Naive thymus-derived CD4-positive, alpha-beta T cell (primary cell): ENCODE measurements around the gene KDM5B. TPM values are rescaled to one million over a fixed set of nuclear protein-coding genes. Genes with fewer than 3 reads are reported as not detected.
A peak's percentile ranks its signal among the peaks of the same experiment; 100 is the strongest.

Source experiments
- ATAC-seq: fragments of 150-1000 bp; cut with Tn5 transposase; 2 replicates; pipeline ENCODE4 v1.10.0; 2021; ENCODE audit warnings: mild to moderate bottlenecking, moderate library complexity
- CTCF ChIA-PET: fragments of 350-600 bp; sonication (Branson Sonifier 250); formaldehyde crosslinking; loops from one replicate; lab custom pipeline; 2021; ENCODE audit warnings: antibody characterized with exemption; lab: Charles Lee
- POLR2A ChIA-PET: fragments of 350-600 bp; sonication (Branson Sonifier 250); formaldehyde crosslinking; loops from one replicate; lab custom pipeline; 2021; ENCODE audit warnings: antibody characterized with exemption, inconsistent platforms; lab: Charles Lee
- DNase-seq, 9 donors: peaks; one replicate each; pipeline versions ENCODE4 v3.0.0 to v3.0.0-alpha.2; 2020 to 2022; ENCODE audit warnings: mixed read lengths in 1 of 9
- H3K27ac ChIP-seq: one replicate; pipeline ENCODE4 v1.7.0; 2013; ENCODE audit warnings: mild to moderate bottlenecking, low read depth, low read length, moderate library complexity
- H3K27me3 ChIP-seq, 2 donors: one replicate each; pipeline ENCODE4 v1.7.0; 2013; ENCODE audit warnings: low read length in 2 of 2, mild to moderate bottlenecking in 2 of 2, moderate library complexity in 2 of 2; ENCODE audit not compliant: control insufficient read depth in 2 of 2, insufficient read depth in 2 of 2
- H3K36me3 ChIP-seq, 3 experiments: 1 replicate in 2 of 3; 2 replicates in 1 of 3; pipeline ENCODE4 v1.7.0; 2013; ENCODE audit warnings: low read length in 3 of 3, mild to moderate bottlenecking in 3 of 3, moderate library complexity in 1 of 3; ENCODE audit not compliant: insufficient read depth in 3 of 3, control insufficient read depth in 2 of 3
- H3K4me1 ChIP-seq, 2 donors: one replicate each; pipeline ENCODE4 v1.7.0; 2013; ENCODE audit warnings: low read length in 2 of 2, mild to moderate bottlenecking in 2 of 2, moderate library complexity in 1 of 2; ENCODE audit not compliant: control insufficient read depth in 2 of 2, insufficient read depth in 2 of 2
- H3K4me3 ChIP-seq: 2 replicates; pipeline ENCODE4 v1.7.0; 2013; ENCODE audit warnings: mild to moderate bottlenecking, low read length
- H3K9me3 ChIP-seq, 3 experiments: 1 replicate in 2 of 3; 2 replicates in 1 of 3; pipeline ENCODE4 v1.7.0; 2013; ENCODE audit warnings: low read length in 3 of 3; ENCODE audit not compliant: control insufficient read depth in 2 of 3
- H3K27ac Mint-ChIP-seq, 9 donors: one replicate each; pipeline ENCODE4 v1.8.0; 2020 to 2022; ENCODE audit warnings: mixed read lengths in 9 of 9, mild to moderate bottlenecking in 8 of 9, moderate library complexity in 5 of 9, inconsistent platforms in 2 of 9
- H3K27me3 Mint-ChIP-seq, 5 donors: one replicate each; pipeline ENCODE4 v1.8.0; 2021 to 2022; ENCODE audit warnings: mixed read lengths in 5 of 5, mild to moderate bottlenecking in 1 of 5
- H3K36me3 Mint-ChIP-seq, 5 donors: one replicate each; pipeline ENCODE4 v1.8.0; 2020 to 2022; ENCODE audit warnings: mixed read lengths in 5 of 5, mild to moderate bottlenecking in 3 of 5, inconsistent platforms in 1 of 5
- H3K4me1 Mint-ChIP-seq, 7 donors: one replicate each; pipeline ENCODE4 v1.8.0; 2020 to 2022; ENCODE audit warnings: mixed read lengths in 7 of 7, mild to moderate bottlenecking in 3 of 7, inconsistent platforms in 1 of 7
- H3K4me3 Mint-ChIP-seq, 10 donors: one replicate each; pipeline ENCODE4 v1.8.0; 2020 to 2022; ENCODE audit warnings: mild to moderate bottlenecking in 10 of 10, mixed read lengths in 10 of 10, moderate library complexity in 6 of 10, inconsistent platforms in 2 of 10
- H3K9me3 Mint-ChIP-seq, 11 donors: one replicate each; pipeline ENCODE4 v1.8.0; 2020 to 2022; ENCODE audit warnings: mixed read lengths in 11 of 11, mild to moderate bottlenecking in 4 of 11, inconsistent platforms in 1 of 11, moderate library complexity in 1 of 11
- intact Hi-C, 2 donors: fragments of 100-400 bp; cut with micrococcal nuclease; formaldehyde crosslinking; loops; one replicate each; pipeline ENCODE4 v1.15.1; 2023
- polyA plus RNA-seq, 2 donors: library from polyadenylated mRNA; unstranded; fragments of 300-500 nt; fragmentation: Illumina TruSeq; gene quantifications; one replicate each; pipeline ENCODE4 v1.2.3, GENCODE V29; 2021
- total RNA-seq, 6 experiments: library from RNA in 5 of 6; stranded (reverse) in 5 of 6; gene quantifications; 1 replicate in 5 of 6; 2 replicates in 1 of 6; pipeline ENCODE4 v1.2.3 and lab custom pipeline; 2021 to 2026

KDM5B gene
- total and polyA plus RNA-seq, 7 experiments from 2014 or later: 16.1 to 105 (median 59.2) TPM

DNA sequence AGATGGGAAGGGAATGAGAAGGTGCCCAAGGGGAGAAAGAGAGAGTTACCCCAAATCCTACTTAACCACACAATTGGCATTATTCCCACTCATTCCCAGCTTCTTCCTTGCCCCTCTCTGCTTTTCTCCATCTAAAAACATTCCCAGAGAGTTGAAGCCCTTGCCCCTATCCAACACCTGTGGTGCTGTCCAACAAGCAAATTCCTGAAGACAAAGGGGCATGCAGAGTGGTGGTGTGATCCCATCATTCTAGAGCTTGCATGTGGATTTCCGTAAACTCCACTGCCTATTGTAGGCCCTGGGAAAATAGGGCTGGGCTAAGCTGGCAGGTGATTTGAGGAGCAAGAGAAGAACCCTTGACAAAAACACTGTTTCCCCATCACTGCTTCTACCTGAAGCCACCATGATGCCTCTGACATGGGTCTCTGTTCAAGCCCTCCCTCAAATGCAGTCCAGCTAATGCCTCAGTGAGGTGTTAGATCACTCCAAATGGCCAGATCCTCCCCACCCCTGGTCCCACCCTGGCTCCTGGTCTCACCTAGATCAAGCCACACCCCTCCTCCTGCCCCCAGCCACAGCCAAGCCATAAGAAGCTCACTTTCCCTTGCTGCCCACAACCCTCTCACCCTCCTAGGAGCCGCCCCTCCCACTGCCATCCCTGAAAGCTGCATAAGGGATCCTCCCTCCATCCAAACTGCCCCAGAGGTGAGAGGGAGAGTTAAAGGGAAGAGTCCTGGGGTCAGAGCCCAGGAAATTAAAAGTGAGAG is 127.5 kb downstream of the KDM5B start:
- intact Hi-C loops: no loop called here
- no peak overlapping the region for H3K27ac Mint-ChIP-seq
- H3K9me3 ChIP-seq: no peaks in the 10 kb centered on the region
- no peak overlapping the region for H3K4me3 Mint-ChIP-seq
- no peaks in the 10 kb centered on the region for H3K36me3 ChIP-seq
- no peaks in the 10 kb centered on the region for H3K27me3 ChIP-seq
- POLR2A ChIA-PET: no interaction called here
- no peaks in the 10 kb centered on the region for H3K4me1 ChIP-seq
- no peak for DNase-seq
- H3K9me3 Mint-ChIP-seq: peaks cover 0 to 30% (median 13%) of the 10 kb centered on the region in 11 donors
- CTCF ChIA-PET: interaction anchor here (0.6 kb wide), 1 partner anchor 109 kb away, joined by 3 read pairs; no protein-coding TSS in a partner anchor
- no peak overlapping the region for H3K27ac ChIP-seq
- peaks cover 0 to 2% (median 0%) of the 10 kb centered on the region in 7 donors for H3K4me1 Mint-ChIP-seq
- peaks cover 26 to 68% (median 54%) of the 10 kb centered on the region in 5 donors for H3K27me3 Mint-ChIP-seq
- no peak for ATAC-seq
- H3K36me3 Mint-ChIP-seq: peaks cover 0 to 12% (median 4%) of the 10 kb centered on the region in 5 donors
- no peak overlapping the region for H3K4me3 ChIP-seq

DNA sequence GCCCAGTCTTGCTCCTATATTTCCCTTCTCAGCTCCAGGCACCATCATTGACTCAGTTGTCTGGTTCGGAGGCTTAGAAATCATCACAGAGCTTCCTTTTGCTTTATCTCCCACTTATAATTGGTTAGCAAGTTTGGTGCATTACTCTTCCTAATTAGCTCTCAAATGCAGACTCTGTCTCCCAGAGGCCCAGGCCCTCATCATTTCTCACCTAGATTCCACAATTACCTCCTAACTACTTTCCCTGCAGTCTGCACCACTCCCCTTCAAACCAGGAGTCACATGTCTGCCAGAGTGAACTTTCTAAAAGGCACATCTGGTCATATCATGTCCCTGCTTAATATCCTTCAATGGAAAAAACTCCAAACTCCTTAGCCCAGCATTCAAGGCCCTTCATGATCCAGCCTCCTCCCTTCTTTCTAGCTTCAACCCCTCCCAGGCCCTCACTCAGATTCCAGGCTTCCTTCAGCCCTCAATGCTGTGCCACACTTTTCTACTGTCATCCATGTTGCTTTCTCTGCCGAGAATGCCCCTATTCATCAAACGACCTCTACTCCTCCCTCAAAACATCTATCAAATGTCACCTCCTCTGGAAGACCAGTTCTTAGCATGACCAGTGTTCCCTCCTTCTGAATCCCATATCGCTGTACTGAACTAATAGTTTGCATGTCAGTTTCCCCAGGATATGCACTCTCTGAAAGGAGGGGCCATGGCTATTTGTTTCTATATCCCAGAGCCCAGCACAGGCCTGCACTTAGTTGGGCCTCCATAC is 128.6 kb downstream of the KDM5B start:
- Histone ChIP-seq H3K4me3 (no peak overlapping the region), H3K27me3 (no peaks in the 10 kb centered on the region), H3K27ac (no peak overlapping the region), H3K36me3 (no peaks in the 10 kb centered on the region), H3K4me1 (no peaks in the 10 kb centered on the region), H3K9me3 (no peaks in the 10 kb centered on the region)
- intact Hi-C loops: no loop called here
- ChIA-PET CTCF (no interaction called here), POLR2A (no interaction called here)
- Mint-ChIP-seq H3K36me3 (peaks cover 0 to 12% (median 4%) of the 10 kb centered on the region in 5 donors), H3K4me3 (no peak overlapping the region), H3K27ac (peak overlapping the region in 2 of 9 donors; percentile 10 to 24), H3K9me3 (peaks cover 0 to 30% (median 13%) of the 10 kb centered on the region in 11 donors), H3K4me1 (peaks cover 0 to 2% (median 0%) of the 10 kb centered on the region in 7 donors), H3K27me3 (peaks cover 29 to 74% (median 54%) of the 10 kb centered on the region in 5 donors)
- ATAC-seq (no peak), DNase-seq (no peak)

DNA sequence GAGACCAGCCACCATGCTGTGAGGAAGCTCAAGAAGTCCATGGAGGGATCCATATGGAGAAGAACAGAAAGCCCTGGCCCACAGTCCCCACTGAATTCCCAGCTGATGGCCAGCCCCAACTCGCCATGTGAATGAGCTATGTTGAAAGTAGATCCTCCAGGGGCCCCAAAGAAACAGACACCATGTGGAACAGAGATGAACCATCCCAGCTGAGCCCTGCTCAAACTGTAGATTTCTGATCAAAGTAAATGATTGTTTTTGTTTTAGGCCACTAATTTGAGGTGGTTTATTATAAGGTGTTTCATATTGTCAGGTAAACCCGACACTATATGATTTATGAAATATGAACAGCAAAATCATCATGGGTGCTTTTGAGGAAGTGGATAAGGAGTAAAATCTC is 130.8 kb downstream of the KDM5B start:
- intact Hi-C loops: no loop called here
- Mint-ChIP-seq H3K36me3 (peaks cover 0 to 12% (median 7%) of the 10 kb centered on the region in 5 donors), H3K4me3 (no peak overlapping the region), H3K9me3 (peaks cover 3 to 32% (median 13%) of the 10 kb centered on the region in 11 donors), H3K27me3 (peaks cover 31 to 59% (median 42%) of the 10 kb centered on the region in 5 donors), H3K4me1 (peaks cover 0 to 3% (median 0%) of the 10 kb centered on the region in 7 donors), H3K27ac (no peak overlapping the region)
- Histone ChIP-seq H3K36me3 (no peaks in the 10 kb centered on the region), H3K27ac (no peak overlapping the region), H3K27me3 (no peaks in the 10 kb centered on the region), H3K9me3 (no peaks in the 10 kb centered on the region), H3K4me3 (no peak overlapping the region), H3K4me1 (no peaks in the 10 kb centered on the region)
- no peak for ATAC-seq
- no peak for DNase-seq
- ChIA-PET CTCF (no interaction called here), POLR2A (no interaction called here)

Other genes starting within 250 kb of the KDM5B start
- not detected for gene SYT2, start 98.0 kb downstream of the KDM5B start, total RNA-seq
- under 1 TPM in 1 of 2 donors, not detected in 1; 0.02 TPM for gene SYT2, start 98.0 kb downstream of the KDM5B start, polyA plus RNA-seq
- 1 to 10 TPM in 2 of 5 experiments, under 1 TPM in 2, not detected in 1; 0.70 to 1.5 (median 0.94) TPM for gene PCAT6, start 2.5 kb upstream of the KDM5B start, total RNA-seq
- not detected for gene PCAT6, start 2.5 kb upstream of the KDM5B start, polyA plus RNA-seq
- gene RABIF, start 80.7 kb upstream of the KDM5B start, total RNA-seq: 10 to 100 TPM; 11.6 to 17.1 (median 14.5) TPM
- gene RABIF, start 80.7 kb upstream of the KDM5B start, polyA plus RNA-seq: 10 to 100 TPM; 18.2 to 24.9 TPM
- gene KLHL12, start 118.8 kb upstream of the KDM5B start, total RNA-seq: 10 to 100 TPM; 15.6 to 28.0 (median 24.5) TPM
- gene KLHL12, start 118.8 kb upstream of the KDM5B start, polyA plus RNA-seq: 10 to 100 TPM; 12.1 to 18.3 TPM
- gene ADIPOR1, start 149.9 kb upstream of the KDM5B start, total RNA-seq: 10 to 100 TPM; 51.9 to 84.5 (median 69.6) TPM
- gene ADIPOR1, start 149.9 kb upstream of the KDM5B start, polyA plus RNA-seq: 10 to 100 TPM; 56.8 to 93.8 TPM
- 10 to 100 TPM; 22.8 to 50.2 (median 48.0) TPM for gene CYB5R1, start 158.8 kb upstream of the KDM5B start, total RNA-seq
- 10 to 100 TPM; 63.1 to 71.3 TPM for gene CYB5R1, start 158.8 kb upstream of the KDM5B start, polyA plus RNA-seq
- gene TMEM183A, start 199.0 kb upstream of the KDM5B start, total RNA-seq: 100 to 1,000 TPM in 2 of 5 experiments, 10 to 100 TPM in 3; 61.4 to 134 (median 77.0) TPM
- 10 to 100 TPM; 42.5 to 56.0 TPM for gene TMEM183A, start 199.0 kb upstream of the KDM5B start, polyA plus RNA-seq
- 10 to 100 TPM in 1 of 5 experiments, 1 to 10 TPM in 2, under 1 TPM in 2; 0.40 to 45.5 (median 2.4) TPM for gene PPFIA4, start 218.1 kb upstream of the KDM5B start, total RNA-seq
- not detected for gene PPFIA4, start 218.1 kb upstream of the KDM5B start, polyA plus RNA-seq